Activated CD8-positive, alpha-beta T cell treated with anti-CD3 and anti-CD28 coated beads, Interleukin-2, amount 10 ng/mL, durations not matched to agents 7 days and 5 days (primary cell): ENCODE results near the gene SFRP2. TPM values are rescaled to one million over a fixed set of nuclear protein-coding genes. Genes with fewer than 3 reads are reported as not detected.

Source experiments
- ATAC-seq: fragments of 150-1000 bp; cut with Tn5 transposase; one replicate; pipeline ENCODE4 v1.10.0; 2021; ENCODE audit warnings: moderate library complexity
- CTCF ChIA-PET: fragments of 350-600 bp; sonication (Branson Sonifier 250); formaldehyde crosslinking; loops from one replicate; lab custom pipeline; 2021; ENCODE audit warnings: antibody characterized with exemption; lab: Charles Lee
- POLR2A ChIA-PET: fragments of 350-600 bp; sonication (Branson Sonifier 250); formaldehyde crosslinking; loops from one replicate; lab custom pipeline; 2021; ENCODE audit warnings: antibody characterized with exemption; lab: Charles Lee
- DNase-seq: peaks from one replicate; pipeline ENCODE4 v3.0.0-alpha.2; 2020
- H3K27ac Mint-ChIP-seq: one replicate; pipeline ENCODE4 v1.8.0; 2021; ENCODE audit warnings: mild to moderate bottlenecking, mixed read lengths
- H3K27me3 Mint-ChIP-seq: one replicate; pipeline ENCODE4 v1.8.0; 2021; ENCODE audit warnings: low read depth, mixed read lengths
- H3K36me3 Mint-ChIP-seq: one replicate; pipeline ENCODE4 v1.8.0; 2021; ENCODE audit warnings: low read depth, mixed read lengths
- H3K4me1 Mint-ChIP-seq: one replicate; pipeline ENCODE4 v1.8.0; 2021; ENCODE audit warnings: low read depth, mixed read lengths
- H3K4me3 Mint-ChIP-seq: one replicate; pipeline ENCODE4 v1.8.0; 2021; ENCODE audit warnings: mild to moderate bottlenecking, mixed read lengths
- H3K9me3 Mint-ChIP-seq: one replicate; pipeline ENCODE4 v1.8.0; 2022; ENCODE audit warnings: mixed read lengths; ENCODE audit not compliant: insufficient read depth
- total RNA-seq, 2 experiments: library from RNA; stranded (reverse); gene quantifications; one replicate each; pipeline ENCODE4 v1.2.3, GENCODE V29; 2021

The SFRP2 gene
- total RNA-seq, 2 experiments from 2014 or later, result not detected

DNA sequence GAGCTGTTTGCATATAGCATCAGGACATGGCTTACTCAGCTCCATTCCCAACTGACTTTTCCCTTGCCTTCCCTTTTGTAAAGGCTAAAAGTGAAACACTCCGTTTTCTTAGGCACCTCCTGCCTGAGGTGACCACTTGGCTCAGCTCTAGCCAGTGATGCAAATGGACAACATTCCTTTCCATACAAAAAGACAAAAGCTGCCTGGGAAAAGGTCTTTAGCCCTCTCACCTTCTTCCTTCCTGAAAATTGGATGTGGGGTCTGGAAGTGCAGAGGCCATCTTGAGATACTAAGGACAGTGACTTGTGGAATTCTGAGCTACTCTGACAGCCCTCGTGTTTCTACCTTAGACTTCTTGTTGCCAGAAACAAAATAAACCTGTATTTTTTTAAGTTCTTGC, 27.7 kb upstream of the SFRP2 start:
- Mint-ChIP-seq H3K27me3 (peaks cover 26% of the 10 kb centered on the region), H3K27ac (no peak overlapping the region)
- POLR2A ChIA-PET, result no interaction called here

DNA sequence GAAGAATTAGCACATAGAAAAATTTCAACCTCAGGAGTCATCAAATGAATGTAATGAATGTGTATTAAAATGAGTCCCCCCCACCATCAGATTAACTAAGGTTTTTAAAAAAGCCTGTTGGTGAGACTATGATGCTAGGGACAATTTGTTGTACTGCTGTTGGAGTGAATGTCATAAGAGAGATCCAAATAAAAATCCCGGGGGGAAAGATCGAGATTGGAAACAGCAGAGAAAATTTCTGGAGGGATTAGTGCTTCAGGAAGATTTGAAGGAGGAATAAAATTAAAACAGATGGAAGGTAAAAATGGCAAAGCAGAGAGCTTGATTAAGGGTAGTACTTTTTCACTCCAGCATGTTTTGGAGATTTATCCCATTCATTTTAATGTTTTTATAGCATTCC, 25.9 kb upstream of the SFRP2 start:
- no peak for DNase-seq
- H3K27ac Mint-ChIP-seq, result no peak overlapping the region
- H3K27me3 Mint-ChIP-seq, result peaks cover 26% of the 10 kb centered on the region
- ChIA-PET CTCF (no interaction called here), POLR2A (no interaction called here)
- no peaks in the 10 kb centered on the region for H3K9me3 Mint-ChIP-seq
- H3K4me1 Mint-ChIP-seq, result peaks cover 8% of the 10 kb centered on the region
- no peaks in the 10 kb centered on the region for H3K36me3 Mint-ChIP-seq
- H3K4me3 Mint-ChIP-seq, result no peak overlapping the region
- no peak for ATAC-seq

More for the DNA sequence above, 27.7 kb upstream of the SFRP2 start:
- no peaks in the 10 kb centered on the region for H3K36me3 Mint-ChIP-seq
- no peak overlapping the region for H3K4me3 Mint-ChIP-seq
- no peaks in the 10 kb centered on the region for H3K4me1 Mint-ChIP-seq
- no peak for DNase-seq
- ATAC-seq, result no peak
- CTCF ChIA-PET, result no interaction called here
- no peaks in the 10 kb centered on the region for H3K9me3 Mint-ChIP-seq

DNA sequence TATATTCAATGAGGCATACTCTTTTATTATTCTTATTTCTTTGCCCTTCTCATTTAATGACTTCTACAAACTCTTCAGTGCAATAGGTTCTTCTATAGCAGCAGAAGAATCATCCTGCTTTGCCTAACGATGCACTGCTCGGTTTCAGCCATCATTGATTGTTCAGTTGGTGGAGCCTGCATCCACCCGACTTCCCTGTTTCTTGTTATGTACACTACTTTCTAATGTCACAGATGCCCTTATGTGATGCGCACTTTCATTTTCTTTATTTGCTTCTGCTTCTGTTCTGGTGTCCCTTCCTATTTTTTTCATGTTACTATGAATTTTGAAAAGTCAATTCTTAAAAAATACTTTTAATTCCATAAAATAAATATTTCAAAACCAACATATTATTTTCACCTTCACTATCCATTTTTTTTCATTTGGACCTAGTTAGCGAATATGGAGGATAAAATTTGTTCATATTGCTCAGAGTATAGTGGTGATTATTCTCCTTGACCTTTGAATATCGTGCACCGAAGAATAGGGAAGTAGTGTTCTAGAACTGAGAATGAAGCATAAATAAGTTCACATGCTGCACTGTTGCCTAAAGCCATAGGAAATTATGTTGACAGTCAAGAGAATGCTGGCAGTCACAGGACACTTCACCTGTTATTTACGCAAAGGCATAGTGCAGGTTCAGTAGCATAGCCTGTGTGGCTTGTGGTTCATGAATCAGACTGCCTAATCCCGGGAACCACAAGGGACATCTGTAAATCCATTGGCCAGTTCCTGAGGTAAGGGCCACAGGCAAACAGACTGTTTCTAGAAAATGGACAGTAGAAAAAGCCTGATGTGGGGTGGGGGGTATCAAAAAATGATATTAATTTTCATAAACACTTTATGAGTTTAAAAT, 21.3 kb upstream of the SFRP2 start:
- ChIA-PET POLR2A (no interaction called here), CTCF (no interaction called here)
- Mint-ChIP-seq H3K27me3 (peaks cover 11% of the 10 kb centered on the region), H3K4me1 (peaks cover 26% of the 10 kb centered on the region), H3K27ac (no peak overlapping the region), H3K9me3 (no peaks in the 10 kb centered on the region), H3K4me3 (no peak overlapping the region), H3K36me3 (no peaks in the 10 kb centered on the region)
- no peak for DNase-seq
- no peak for ATAC-seq

DNA sequence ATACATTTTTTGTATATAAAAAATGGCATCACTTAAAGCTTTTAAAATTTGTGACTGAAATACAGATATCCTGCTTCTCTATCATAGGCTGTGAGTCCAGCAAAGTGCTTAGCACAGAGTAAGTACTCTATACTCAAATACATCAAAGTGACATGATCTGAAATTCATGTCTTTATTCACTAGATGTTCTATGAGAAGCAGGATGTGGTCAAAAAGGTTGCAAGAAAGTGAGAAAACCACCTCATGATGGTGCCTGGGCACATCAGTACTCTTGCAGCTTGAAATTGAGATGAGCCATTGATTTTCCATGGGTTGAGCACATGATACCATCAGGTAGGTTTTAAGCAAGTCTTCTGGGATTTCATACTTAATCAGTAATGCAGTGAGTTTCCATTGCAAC, 20.4 kb upstream of the SFRP2 start:
- H3K4me3 Mint-ChIP-seq, result no peak overlapping the region

DNA sequence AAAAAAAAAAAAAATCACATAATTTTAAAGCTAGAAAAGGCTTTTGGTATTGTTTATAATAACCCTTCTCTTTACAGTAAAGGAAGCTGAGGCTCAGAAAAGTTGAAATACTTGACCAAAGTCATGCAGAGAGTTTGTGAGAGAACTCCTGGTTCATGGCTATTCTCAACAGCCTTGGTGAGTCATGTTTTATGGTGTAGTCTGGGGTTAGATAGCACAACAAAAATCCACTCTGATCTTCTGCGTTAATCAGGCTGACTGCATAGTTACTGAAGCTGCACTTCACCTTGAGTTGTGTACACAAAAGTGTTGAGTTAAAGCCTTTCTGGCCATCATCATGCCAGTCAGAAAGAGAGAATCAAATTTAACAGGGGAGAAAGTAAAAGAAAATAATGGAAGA, 19.3 kb upstream of the SFRP2 start:
- Mint-ChIP-seq H3K9me3 (no peaks in the 10 kb centered on the region), H3K27me3 (peaks cover 8% of the 10 kb centered on the region), H3K4me1 (peaks cover 26% of the 10 kb centered on the region), H3K4me3 (no peak overlapping the region), H3K27ac (no peak overlapping the region), H3K36me3 (no peaks in the 10 kb centered on the region)
- ChIA-PET POLR2A (no interaction called here), CTCF (no interaction called here)
- no peak for ATAC-seq
- DNase-seq, result no peak

More for the DNA sequence above, 20.4 kb upstream of the SFRP2 start:
- Mint-ChIP-seq H3K27ac (peak overlapping the region; percentile 30), H3K36me3 (no peaks in the 10 kb centered on the region), H3K9me3 (no peaks in the 10 kb centered on the region), H3K4me1 (peaks cover 26% of the 10 kb centered on the region), H3K27me3 (peaks cover 7% of the 10 kb centered on the region)
- POLR2A ChIA-PET, result no interaction called here
- CTCF ChIA-PET, result no interaction called here
- peak; percentile 92 for ATAC-seq
- DNase-seq, result peak; percentile 62

DNA sequence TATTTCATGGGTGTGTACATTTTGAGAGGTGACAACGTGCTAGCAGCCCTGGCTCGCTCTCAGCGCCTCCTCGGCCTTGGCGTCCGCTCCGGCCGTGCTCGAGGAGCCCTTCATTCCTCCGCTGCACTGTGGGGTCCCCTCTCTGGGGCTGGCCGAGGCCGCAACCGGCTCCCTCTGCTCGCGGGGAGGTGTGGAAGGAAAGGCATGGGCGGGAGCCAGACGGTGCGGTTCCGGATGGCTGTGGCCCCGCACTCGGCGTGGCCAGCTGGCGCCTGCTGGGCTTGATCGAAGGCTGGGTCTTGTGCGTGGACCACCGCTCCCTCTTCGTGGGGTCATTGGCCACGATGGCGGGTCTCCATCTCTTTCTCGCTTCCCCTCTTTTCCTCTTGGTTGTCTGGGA, 17.2 kb upstream of the SFRP2 start:
- Mint-ChIP-seq H3K36me3 (no peaks in the 10 kb centered on the region), H3K27me3 (peaks cover 6% of the 10 kb centered on the region), H3K27ac (no peak overlapping the region), H3K9me3 (no peaks in the 10 kb centered on the region), H3K4me1 (peaks cover 26% of the 10 kb centered on the region), H3K4me3 (no peak overlapping the region)
- DNase-seq, result no peak
- ChIA-PET CTCF (no interaction called here), POLR2A (no interaction called here)
- no peak for ATAC-seq

DNA sequence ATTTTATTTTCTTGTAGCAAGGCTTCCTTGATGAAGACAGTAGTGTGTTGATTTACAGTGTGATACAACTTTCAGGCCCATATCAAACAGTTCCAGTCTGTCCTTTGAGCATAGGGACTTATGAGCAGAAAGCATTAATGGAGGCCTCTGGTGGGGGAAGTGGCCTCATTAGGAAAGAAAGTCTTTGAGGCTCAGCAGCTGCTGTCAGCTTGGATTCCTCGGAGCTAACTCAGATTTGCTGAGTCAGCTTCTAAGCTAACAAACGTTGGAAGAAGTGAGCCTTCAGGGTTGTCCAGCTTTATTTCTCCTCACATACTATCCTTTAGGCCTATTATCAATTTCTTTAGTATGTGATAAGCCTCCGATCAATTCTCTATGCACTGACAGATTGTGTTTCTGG, 15.8 kb upstream of the SFRP2 start:
- no peak for ATAC-seq
- Mint-ChIP-seq H3K27ac (no peak overlapping the region), H3K9me3 (no peaks in the 10 kb centered on the region), H3K36me3 (no peaks in the 10 kb centered on the region), H3K27me3 (peaks cover 12% of the 10 kb centered on the region), H3K4me3 (no peak overlapping the region), H3K4me1 (peaks cover 17% of the 10 kb centered on the region)
- no peak for DNase-seq
- ChIA-PET CTCF (no interaction called here), POLR2A (no interaction called here)

DNA sequence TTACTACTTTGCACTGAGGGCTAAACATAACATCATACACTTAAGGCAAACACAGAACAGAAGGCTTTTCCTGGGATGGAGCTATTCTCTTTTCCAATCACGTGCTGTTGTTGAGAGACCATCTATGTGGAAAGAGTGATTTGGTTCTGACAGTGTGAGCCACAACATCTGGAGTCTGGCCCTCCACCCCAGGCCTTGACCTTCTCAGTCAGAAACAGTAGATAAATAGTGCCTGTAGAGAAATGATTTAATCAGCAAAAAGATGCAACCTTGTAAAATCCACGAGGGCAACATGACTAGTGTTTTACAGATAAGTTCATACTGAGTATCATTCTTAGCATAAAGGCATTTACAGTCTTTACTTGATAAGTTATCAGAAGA, 10.8 kb upstream of the SFRP2 start:
- H3K4me1 Mint-ChIP-seq, result no peaks in the 10 kb centered on the region
- DNase-seq (no peak), ATAC-seq (no peak)
- no peaks in the 10 kb centered on the region for H3K36me3 Mint-ChIP-seq
- H3K9me3 Mint-ChIP-seq, result no peaks in the 10 kb centered on the region
- ChIA-PET CTCF (no interaction called here), POLR2A (no interaction called here)
- H3K27me3 Mint-ChIP-seq, result peaks cover 48% of the 10 kb centered on the region
- no peak overlapping the region for H3K4me3 Mint-ChIP-seq
- no peak overlapping the region for H3K27ac Mint-ChIP-seq

DNA sequence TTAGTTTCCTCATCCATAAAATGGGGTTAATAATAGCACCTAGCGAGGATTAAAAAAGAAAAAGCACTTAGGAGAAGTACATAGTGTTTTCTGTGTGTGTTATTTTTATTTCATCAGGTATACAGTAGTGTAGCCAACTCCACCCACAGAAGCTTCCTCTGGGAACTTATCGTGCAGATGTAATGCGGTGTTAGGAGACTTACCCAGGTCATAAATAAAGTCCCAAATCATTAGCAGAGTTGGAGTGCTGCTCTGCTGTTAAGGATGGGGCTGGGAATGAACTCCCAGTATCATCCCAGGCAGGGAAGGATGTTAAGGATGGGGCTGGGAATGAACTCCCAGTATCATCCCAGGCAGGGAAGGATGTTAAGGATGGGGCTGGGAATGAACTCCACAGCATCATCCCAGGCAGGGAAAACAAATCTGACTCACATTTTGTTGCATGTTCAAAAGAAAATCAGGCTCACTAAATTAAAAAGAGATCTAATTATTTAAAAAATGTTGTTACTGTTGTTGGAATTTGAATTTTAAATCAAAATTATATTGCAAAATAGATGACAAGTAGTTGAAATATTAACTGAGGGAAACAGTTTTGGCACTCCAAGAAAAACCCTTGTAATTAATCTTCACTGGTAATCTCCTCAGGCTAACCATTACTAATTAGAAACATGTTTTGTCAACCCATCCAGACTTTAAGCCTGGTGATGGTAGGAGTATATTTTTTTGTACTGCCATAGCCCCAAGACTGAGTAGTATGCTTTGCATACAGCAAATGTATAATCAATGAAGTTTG, 10.2 kb upstream of the SFRP2 start:
- Mint-ChIP-seq H3K4me1 (no peaks in the 10 kb centered on the region), H3K27me3 (peaks cover 54% of the 10 kb centered on the region), H3K27ac (no peak overlapping the region), H3K9me3 (no peaks in the 10 kb centered on the region), H3K36me3 (no peaks in the 10 kb centered on the region), H3K4me3 (no peak overlapping the region)
- no peak for DNase-seq
- no peak for ATAC-seq
- POLR2A ChIA-PET, result no interaction called here
- CTCF ChIA-PET, result interaction anchor here (1.0 kb wide), 1 partner anchor 13 kb away, joined by 3 read pairs; no protein-coding TSS in a partner anchor

DNA sequence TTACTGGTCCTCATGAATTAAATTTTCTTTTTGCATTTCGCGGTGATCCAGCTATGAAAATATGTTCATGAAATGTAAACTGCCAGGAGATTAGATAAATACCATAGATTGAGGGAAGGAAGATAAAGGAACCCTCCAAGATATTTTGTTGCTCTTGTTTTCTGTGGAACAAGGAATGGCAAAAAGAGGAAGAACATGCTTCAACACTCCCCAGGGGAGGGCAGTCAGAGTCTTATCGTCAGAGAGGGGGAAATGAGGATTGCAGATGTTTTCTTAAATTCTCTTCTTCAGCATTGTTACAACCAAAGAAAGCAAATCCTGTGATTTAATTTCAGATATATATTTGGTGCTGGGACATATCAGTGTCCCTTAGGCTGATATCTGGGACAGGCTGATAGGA, 9.5 kb upstream of the SFRP2 start:
- CTCF ChIA-PET, result interaction anchor here (1.0 kb wide), 1 partner anchor 12 kb away, joined by 3 read pairs; no protein-coding TSS in a partner anchor
- DNase-seq (no peak), ATAC-seq (no peak)
- no peak overlapping the region for H3K4me3 Mint-ChIP-seq
- H3K9me3 Mint-ChIP-seq, result no peaks in the 10 kb centered on the region
- H3K27ac Mint-ChIP-seq, result no peak overlapping the region
- H3K4me1 Mint-ChIP-seq, result no peaks in the 10 kb centered on the region
- H3K27me3 Mint-ChIP-seq, result peaks cover 59% of the 10 kb centered on the region
- H3K36me3 Mint-ChIP-seq, result no peaks in the 10 kb centered on the region
- POLR2A ChIA-PET, result no interaction called here

DNA sequence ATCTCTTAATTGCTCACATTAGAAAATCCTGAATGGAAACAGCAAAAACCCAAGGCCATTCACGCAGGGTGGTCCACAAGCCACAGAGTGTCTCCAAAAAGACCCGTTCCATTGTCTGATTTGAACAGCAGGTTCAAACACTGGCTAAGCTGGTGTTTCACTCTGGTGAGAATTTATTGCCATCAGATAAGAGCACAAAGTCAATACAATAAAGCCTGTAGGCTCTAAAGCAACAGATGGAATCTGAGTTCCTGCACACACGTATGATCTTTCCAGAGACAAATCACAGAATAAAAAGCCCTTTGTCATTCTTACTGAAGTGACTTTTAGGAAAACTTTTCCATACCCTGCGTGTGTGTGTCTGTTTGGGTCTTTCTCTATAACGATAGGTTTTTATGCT, 5.1 kb upstream of the SFRP2 start:
- H3K27ac Mint-ChIP-seq, result no peak overlapping the region
- no peak overlapping the region for H3K4me3 Mint-ChIP-seq
- ChIA-PET POLR2A (no interaction called here), CTCF (interaction anchor here (2.1 kb wide), 1 partner anchor 8 kb away, joined by 11 read pairs; no protein-coding TSS in a partner anchor)
- ATAC-seq (no peak), DNase-seq (no peak)
- H3K9me3 Mint-ChIP-seq, result no peaks in the 10 kb centered on the region
- peaks cover 21% of the 10 kb centered on the region for H3K4me1 Mint-ChIP-seq
- H3K27me3 Mint-ChIP-seq, result peaks cover 82% of the 10 kb centered on the region
- no peaks in the 10 kb centered on the region for H3K36me3 Mint-ChIP-seq
